Coronary artery (tissue), 2 donors: ENCODE measurements around the gene PHGDH.

Source experiments
- DNase-seq: peaks from one replicate; pipeline ENCODE4 v3.0.0-alpha.2; 2017; ENCODE audit warnings: low spot score
- H3K27ac ChIP-seq, 2 donors: fragments of 200-600 bp; sonication (generic); one replicate each; pipeline ENCODE4 v1.5.1; 2016 to 2019
- H3K4me3 ChIP-seq: fragments of 200-600 bp; sonication (generic); 2 replicates; pipeline ENCODE4 v1.5.1; 2016; ENCODE audit warnings: mild to moderate bottlenecking, moderate library complexity
- TF ChIP-seq, protein P1 (sequence below): fragments of 200-600 bp; sonication (generic); IDR thresholded peaks from one replicate; pipeline ENCODE4 v1.5.1; 2019; ENCODE audit warnings: antibody characterized with exemption

PHGDH gene

DNA sequence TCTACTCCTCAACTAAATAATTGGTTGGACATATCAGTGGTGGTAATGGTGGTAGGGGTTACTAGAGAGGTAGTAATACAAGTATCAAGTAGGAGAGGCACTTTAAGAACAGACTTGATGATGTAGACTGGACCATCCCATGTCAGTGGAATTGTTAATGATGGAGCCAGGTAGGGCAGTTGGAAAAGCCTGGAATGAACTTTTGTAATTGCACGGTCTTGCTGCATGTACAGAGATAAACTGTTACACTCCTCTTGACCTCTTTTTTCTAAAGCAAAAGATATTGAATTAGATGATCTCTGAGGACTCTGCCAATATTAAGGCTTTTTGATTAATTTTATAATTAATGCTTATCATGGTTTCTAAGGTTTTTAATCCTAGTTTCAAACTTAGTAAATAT lies 51.2 kb downstream of the PHGDH start:
- DNase-seq: no peak
- Histone ChIP-seq H3K27ac (no peak overlapping the region), H3K4me3 (no peak overlapping the region)
- TF ChIP-seq, protein P1, sequence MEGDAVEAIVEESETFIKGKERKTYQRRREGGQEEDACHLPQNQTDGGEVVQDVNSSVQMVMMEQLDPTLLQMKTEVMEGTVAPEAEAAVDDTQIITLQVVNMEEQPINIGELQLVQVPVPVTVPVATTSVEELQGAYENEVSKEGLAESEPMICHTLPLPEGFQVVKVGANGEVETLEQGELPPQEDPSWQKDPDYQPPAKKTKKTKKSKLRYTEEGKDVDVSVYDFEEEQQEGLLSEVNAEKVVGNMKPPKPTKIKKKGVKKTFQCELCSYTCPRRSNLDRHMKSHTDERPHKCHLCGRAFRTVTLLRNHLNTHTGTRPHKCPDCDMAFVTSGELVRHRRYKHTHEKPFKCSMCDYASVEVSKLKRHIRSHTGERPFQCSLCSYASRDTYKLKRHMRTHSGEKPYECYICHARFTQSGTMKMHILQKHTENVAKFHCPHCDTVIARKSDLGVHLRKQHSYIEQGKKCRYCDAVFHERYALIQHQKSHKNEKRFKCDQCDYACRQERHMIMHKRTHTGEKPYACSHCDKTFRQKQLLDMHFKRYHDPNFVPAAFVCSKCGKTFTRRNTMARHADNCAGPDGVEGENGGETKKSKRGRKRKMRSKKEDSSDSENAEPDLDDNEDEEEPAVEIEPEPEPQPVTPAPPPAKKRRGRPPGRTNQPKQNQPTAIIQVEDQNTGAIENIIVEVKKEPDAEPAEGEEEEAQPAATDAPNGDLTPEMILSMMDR: no peak

DNA sequence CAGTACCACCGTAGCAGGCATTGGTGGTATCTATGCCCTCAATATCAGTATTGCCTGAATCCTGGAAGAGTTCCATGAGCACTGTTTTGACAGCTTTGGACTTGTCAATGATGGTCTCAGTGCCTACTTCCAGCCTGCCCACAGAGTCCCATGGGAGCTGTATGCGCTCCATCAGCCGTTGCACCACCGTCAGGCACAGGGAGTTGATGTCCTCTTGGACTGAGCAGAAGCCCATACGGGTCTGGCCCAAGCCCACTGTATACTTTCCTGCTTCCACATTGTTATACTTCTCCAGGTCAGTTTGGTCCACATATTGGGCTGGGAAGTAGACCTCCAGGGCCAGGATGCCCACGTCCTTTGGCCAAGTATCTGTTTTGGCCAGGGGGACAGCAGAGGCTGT lies 52.5 kb downstream of the PHGDH start:
- TF ChIP-seq, protein P1: no peak
- no peak for DNase-seq
- Histone ChIP-seq H3K27ac (no peak overlapping the region), H3K4me3 (no peak overlapping the region)

DNA sequence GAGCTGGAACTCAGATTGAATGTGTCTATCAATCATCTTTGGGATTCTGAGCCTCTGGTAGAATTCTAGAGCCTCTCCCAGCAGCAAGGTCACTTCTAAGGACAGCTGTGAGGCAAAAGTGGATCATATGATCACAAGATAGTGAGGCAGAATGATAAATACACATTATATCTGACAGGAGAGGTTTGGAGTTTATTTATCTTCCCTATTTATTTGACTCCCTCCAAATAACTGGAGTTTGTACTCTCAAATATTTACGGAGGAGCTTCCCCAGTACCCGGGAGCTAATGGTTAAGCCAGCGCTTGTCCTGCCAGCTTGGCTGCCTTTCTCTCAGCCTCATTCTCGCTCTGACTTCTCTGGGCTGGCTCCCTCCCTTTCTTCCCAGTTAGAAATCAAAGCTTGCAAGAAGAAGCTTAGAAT lies 54.6 kb downstream of the PHGDH start:
- no peak overlapping the region for H3K4me3 ChIP-seq
- TF ChIP-seq, protein P1: no peak
- no peak for DNase-seq
- H3K27ac ChIP-seq: no peak overlapping the region

DNA sequence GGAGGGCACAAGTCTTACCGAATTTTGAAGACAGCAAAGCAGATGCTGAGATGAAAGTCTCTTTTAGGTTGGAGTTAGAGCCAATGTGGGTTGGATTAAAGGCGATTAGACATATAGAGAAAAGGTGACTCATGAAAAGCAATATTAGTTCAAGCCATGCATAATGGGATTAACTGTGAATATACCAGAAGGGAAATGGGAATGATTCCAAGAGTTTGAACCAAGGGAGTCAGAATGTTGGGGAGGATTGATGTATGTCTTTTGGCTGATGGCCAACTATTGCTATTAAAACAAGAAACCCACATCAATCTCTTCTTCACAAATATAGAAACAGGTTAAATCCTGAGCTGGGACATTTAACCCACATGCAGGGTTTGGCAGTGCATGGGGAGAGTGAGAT lies 55.8 kb downstream of the PHGDH start:
- DNase-seq: no peak
- TF ChIP-seq, protein P1: no peak
- no peak overlapping the region for H3K27ac ChIP-seq
- no peak overlapping the region for H3K4me3 ChIP-seq

DNA sequence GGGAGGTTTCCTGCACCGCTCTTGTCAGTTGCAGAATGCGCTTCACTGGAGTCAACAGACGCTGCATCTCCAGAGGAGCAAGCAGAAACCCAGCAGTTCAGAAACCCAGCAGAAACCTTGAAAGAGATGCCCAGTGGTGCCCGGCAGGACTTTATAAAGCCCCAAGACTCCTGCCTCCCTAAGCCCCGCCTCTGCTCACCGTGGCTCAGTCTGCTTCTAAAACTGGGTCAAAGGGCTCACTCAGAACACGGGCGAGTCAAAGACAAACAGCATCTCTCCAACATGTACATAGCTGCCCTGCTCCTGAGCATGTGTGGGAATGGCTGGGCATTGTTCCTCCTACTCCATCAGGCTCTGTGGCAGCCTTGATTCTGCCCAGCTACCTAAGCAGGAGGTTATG lies 57.0 kb downstream of the PHGDH start, which contains the start of gene HMGCS2:
TSS of gene HMGCS2 (minus strand) at position 128 of the 400 bp plus-strand sequence. CDS start at position 67, 61 bp downstream.
- Histone ChIP-seq H3K27ac (no peak within 1 kb of the TSS), H3K4me3 (no peak within 1 kb of the TSS)
- TF ChIP-seq, protein P1: no peak
- no peak for DNase-seq

DNA sequence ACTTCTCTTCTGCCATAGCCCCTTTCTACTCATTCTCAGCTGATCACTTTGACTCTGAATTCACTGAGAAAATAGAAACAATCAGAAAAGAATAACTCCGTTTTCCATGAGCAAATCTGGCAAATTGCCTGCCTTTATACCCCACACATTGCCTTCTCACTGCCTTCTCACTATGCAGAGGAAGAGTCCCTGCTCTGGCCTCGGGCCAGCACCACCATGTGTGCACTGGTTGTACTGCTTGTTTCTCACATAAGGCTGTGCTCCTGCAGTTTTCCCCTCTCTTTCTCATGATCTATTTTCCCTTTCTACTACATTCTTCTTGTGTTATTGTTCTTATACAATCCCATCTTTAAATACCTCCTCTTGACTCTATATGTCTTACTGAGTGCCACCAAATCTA lies 59.3 kb downstream of the PHGDH start:
- H3K4me3 ChIP-seq: no peak overlapping the region
- TF ChIP-seq, protein P1: no peak
- no peak overlapping the region for H3K27ac ChIP-seq
- DNase-seq: no peak

DNA sequence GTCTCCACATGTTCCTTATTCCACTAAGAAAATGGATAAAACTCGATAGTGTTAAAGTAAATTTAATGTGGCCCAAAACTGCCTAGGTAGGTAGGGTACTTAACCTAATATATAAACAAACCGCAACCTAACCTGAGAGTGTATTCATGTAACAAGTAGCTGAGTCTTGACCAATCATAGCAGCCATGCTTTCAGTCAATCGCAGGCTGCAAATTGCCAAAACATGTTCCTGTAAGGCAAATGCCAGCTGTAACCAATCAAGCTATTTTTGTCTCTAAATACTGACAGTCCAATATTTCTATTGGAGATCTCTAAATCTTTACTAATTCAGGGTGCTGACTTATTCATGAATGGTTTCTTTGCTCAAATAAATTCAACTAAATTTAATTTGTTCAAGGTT lies 60.0 kb downstream of the PHGDH start:
- no peak for DNase-seq
- no peak overlapping the region for H3K27ac ChIP-seq

More for the DNA sequence above, 60.0 kb downstream of the PHGDH start:
- no peak overlapping the region for H3K4me3 ChIP-seq
- TF ChIP-seq, protein P1: no peak
